Mucosa of stomach (tissue), 1 donor: ENCODE data around the gene HSD3B1.
"Not testable (repeated sequence)": the region's sequence is repeated elsewhere in the genome, so short reads cannot be mapped to it uniquely, and the experiment has no call there.

Experiments
- H3K27me3 ChIP-seq: one replicate; pipeline ENCODE4 v1.7.0; 2013; ENCODE audit warnings: mild to moderate bottlenecking, low read length; ENCODE audit not compliant: control insufficient read depth, insufficient read depth
- H3K36me3 ChIP-seq: one replicate; pipeline ENCODE4 v1.7.0; 2013; ENCODE audit warnings: low read length; ENCODE audit not compliant: control insufficient read depth, insufficient read depth
- H3K4me1 ChIP-seq: one replicate; pipeline ENCODE4 v1.7.0; 2013; ENCODE audit warnings: mild to moderate bottlenecking, low read length; ENCODE audit not compliant: control insufficient read depth, insufficient read depth
- H3K4me3 ChIP-seq: one replicate; pipeline ENCODE4 v1.7.0; 2013; ENCODE audit warnings: low read length
- H3K9ac ChIP-seq: one replicate; pipeline ENCODE4 v1.7.0; 2013; ENCODE audit warnings: mild to moderate bottlenecking, low read length, moderate library complexity
- H3K9me3 ChIP-seq: one replicate; pipeline ENCODE4 v1.7.0; 2013; ENCODE audit warnings: mild to moderate bottlenecking, low read length, moderate library complexity; ENCODE audit not compliant: control insufficient read depth
- donor health status: Pancreatic carcinoma.

Gene HSD3B1

GRCh38 chr1:119544165-119544762 lies 37.3 kb downstream of the HSD3B1 start:
- H3K36me3 ChIP-seq = no peaks in the 10 kb centered on the region
- no peaks in the 10 kb centered on the region for H3K4me1 ChIP-seq
- no peaks in the 10 kb centered on the region for H3K27me3 ChIP-seq
- no peaks in the 10 kb centered on the region for H3K9me3 ChIP-seq
- H3K9ac ChIP-seq = no peak overlapping the region
- H3K4me3 ChIP-seq = no peak overlapping the region

DNA sequence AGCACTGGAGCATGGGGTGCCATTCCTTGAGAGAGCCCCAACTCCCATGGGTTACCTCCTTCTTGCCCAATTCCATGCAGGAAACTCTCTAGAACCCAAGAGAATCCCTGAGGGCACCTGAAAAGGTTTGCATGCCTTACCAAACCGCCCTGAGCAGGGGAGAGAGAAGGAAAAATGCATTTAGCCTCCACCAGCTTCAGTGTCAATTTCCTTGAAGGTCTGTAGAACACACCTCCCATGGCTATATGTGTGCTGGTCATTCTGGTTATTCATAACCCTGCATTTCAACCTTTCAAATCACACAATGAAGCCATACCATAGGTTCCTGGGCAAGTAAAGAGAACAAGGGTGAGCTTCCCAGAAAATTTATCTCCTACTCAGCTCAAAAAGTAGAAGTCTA lies 39.6 kb downstream of the HSD3B1 start:
- Histone ChIP-seq H3K27me3 (no peaks in the 10 kb centered on the region), H3K4me3 (no peak overlapping the region), H3K36me3 (no peaks in the 10 kb centered on the region), H3K9me3 (no peaks in the 10 kb centered on the region), H3K9ac (no peak overlapping the region), H3K4me1 (no peaks in the 10 kb centered on the region)

DNA sequence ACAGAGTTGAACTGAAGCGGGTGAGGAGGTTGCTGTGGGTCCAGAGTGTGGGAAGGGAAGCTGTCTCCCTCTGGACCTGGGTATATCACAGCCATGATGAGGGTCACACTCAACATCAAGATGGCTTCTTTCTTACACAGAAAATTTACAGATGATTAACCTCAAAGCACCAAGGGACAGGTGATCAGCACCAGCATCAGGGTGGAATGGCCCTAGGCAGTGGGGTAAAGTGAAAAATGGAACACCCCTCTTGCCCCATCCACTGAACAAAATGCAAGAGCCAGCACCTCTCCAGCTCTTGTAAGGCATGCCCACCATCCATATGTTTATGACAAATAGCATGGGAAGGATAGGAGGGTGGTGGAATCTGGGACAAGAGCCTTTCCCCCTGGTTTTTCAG lies 40.3 kb downstream of the HSD3B1 start:
- H3K9ac ChIP-seq = no peak overlapping the region
- H3K27me3 ChIP-seq = no peaks in the 10 kb centered on the region
- H3K4me1 ChIP-seq = no peaks in the 10 kb centered on the region
- H3K9me3 ChIP-seq = no peaks in the 10 kb centered on the region
- no peak overlapping the region for H3K4me3 ChIP-seq
- no peaks in the 10 kb centered on the region for H3K36me3 ChIP-seq

DNA sequence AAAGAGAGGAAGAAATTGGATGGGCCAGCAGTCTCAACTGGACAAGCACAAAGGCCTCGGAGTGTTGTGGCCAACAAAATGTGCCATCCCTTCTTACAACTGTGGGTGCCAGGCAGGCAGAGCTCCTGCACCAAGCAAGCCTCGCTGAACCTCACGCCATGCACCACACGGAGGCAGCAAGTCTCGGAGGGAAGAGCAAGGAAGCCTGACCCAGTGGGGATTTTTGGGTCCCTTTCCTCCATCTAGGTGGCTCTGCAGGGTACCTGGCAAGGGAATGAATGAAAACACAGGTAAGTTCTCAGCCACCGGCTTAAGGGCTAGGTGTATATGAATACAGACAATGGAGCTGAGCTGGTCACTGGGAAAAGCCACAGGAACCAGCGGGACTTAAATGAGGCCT lies 40.8 kb downstream of the HSD3B1 start:
- H3K9ac ChIP-seq = no peak overlapping the region

DNA sequence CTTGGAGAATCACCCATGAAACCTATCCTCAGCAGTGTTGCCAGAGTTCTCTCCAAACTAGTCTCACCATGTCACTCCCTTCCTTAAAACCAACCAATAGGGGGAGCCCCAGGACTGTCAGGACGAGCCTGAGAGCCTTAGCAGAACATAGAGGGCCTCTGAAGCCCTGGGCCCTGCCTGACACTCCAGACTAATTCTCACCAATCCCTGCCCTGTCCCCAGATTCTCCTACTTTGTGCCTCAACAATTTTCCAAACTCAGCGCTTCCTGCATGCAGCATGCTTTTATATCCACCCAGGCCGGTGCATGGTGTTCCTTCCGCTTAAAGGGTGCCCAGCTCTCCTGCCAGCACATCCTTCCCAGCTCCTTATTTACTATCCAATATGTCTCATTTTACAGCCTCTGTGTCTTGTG lies 42.7 kb downstream of the HSD3B1 start:
- Histone ChIP-seq H3K27me3 (no peaks in the 10 kb centered on the region), H3K9ac (no peak overlapping the region), H3K4me1 (no peaks in the 10 kb centered on the region), H3K4me3 (no peak overlapping the region), H3K9me3 (no peaks in the 10 kb centered on the region), H3K36me3 (no peaks in the 10 kb centered on the region)

More for the DNA sequence above, 40.8 kb downstream of the HSD3B1 start:
- no peaks in the 10 kb centered on the region for H3K4me1 ChIP-seq
- H3K4me3 ChIP-seq = no peak overlapping the region
- H3K9me3 ChIP-seq = no peaks in the 10 kb centered on the region
- no peaks in the 10 kb centered on the region for H3K36me3 ChIP-seq
- H3K27me3 ChIP-seq = no peaks in the 10 kb centered on the region

- no peak overlapping the region for H3K9ac ChIP-seq
- no peaks in the 10 kb centered on the region for H3K4me1 ChIP-seq
- H3K9me3 ChIP-seq = no peaks in the 10 kb centered on the region
- H3K36me3 ChIP-seq = no peaks in the 10 kb centered on the region
- H3K4me3 ChIP-seq = no peak overlapping the region
- H3K27me3 ChIP-seq = no peaks in the 10 kb centered on the region
These were observed 43.4 kb downstream of the HSD3B1 start for GRCh38 chr1:119550381-119550780.

- no peaks in the 10 kb centered on the region for H3K36me3 ChIP-seq
- H3K4me1 ChIP-seq = no peaks in the 10 kb centered on the region
- H3K9me3 ChIP-seq = no peaks in the 10 kb centered on the region
- no peak overlapping the region for H3K4me3 ChIP-seq
- H3K9ac ChIP-seq = no peak overlapping the region
- no peaks in the 10 kb centered on the region for H3K27me3 ChIP-seq
These were observed 44.2 kb downstream of the HSD3B1 start for GRCh38 chr1:119551218-119551617.

DNA sequence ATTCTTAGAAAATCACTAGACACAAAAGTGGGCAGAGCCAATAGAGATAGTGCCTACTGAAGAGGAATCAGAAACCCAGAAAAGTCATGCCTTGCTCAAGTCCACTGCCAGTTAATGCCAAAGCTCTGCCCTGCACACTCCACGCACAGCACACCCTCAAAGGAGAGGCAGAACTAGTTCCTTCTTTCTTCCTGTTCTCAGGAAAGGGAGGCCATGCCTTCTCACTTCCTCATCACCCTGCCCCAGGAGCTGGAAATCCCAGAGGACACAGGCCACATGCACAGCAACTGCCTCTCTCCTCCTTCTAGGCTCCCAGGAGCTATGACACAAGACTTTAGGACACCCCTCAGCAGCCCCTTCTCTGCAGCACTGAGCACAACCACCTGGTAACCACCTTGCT lies 45.6 kb downstream of the HSD3B1 start:
- not testable (repeated sequence) for H3K4me3 ChIP-seq, H3K27me3 ChIP-seq, H3K4me1 ChIP-seq, H3K9ac ChIP-seq, H3K36me3 ChIP-seq, H3K9me3 ChIP-seq

GRCh38 chr1:119553302-119554071 lies 46.5 kb downstream of the HSD3B1 start:
- not testable (repeated sequence) for H3K9ac ChIP-seq, H3K4me3 ChIP-seq, H3K36me3 ChIP-seq, H3K27me3 ChIP-seq, H3K4me1 ChIP-seq, H3K9me3 ChIP-seq

DNA sequence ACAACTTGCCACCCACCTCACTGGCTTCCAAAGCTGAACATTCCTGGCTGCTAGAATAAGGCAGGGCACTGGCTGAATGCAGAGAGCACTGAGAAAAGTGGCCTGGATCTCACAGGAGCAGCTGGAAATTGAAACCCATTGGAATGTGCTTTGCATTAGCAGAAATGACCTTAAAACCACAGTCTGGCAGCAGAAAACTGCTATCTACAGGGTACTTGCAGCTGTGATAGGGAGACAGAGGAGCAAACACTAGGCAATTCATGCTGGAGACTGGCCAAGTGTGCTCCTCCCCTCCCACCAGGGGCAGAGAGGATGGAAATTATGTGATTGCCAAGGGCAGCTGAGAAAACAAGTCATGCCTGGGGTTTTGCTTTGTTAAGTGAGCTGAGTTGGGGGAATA lies 47.2 kb downstream of the HSD3B1 start:
- no peaks in the 10 kb centered on the region for H3K9me3 ChIP-seq
- no peaks in the 10 kb centered on the region for H3K36me3 ChIP-seq
- H3K4me1 ChIP-seq = no peaks in the 10 kb centered on the region
- H3K27me3 ChIP-seq = no peaks in the 10 kb centered on the region
- no peak overlapping the region for H3K4me3 ChIP-seq
- H3K9ac ChIP-seq = no peak overlapping the region

- H3K4me1 ChIP-seq = no peaks in the 10 kb centered on the region
- H3K9me3 ChIP-seq = no peaks in the 10 kb centered on the region
- H3K27me3 ChIP-seq = no peaks in the 10 kb centered on the region
- H3K36me3 ChIP-seq = no peaks in the 10 kb centered on the region
- no peak overlapping the region for H3K4me3 ChIP-seq
- H3K9ac ChIP-seq = no peak overlapping the region
These were observed 49.4 kb downstream of the HSD3B1 start for GRCh38 chr1:119556423-119556822.

DNA sequence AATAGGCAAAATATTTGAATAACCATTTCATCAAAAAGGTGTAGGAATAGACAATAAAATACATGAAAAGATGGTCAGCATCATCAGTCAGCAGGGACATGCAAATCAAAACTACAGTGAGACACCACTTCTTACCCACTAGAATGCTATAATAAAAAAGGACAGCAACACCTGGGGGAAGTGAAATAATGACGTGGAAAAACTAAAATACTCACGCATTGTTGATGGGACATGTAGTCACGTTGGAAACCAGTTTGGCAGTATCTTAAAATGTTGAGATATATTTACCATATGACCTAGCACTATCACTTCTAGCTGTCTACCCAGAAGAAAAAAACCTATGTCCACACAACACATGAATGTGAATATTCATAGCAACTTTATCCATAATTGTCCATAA lies 53.4 kb downstream of the HSD3B1 start:
- not testable (repeated sequence) for H3K36me3 ChIP-seq, H3K27me3 ChIP-seq, H3K4me1 ChIP-seq, H3K9me3 ChIP-seq, H3K9ac ChIP-seq, H3K4me3 ChIP-seq
